GM21723 (cell line): ENCODE data around the gene ACP5.
"Not testable (repeated sequence)": the region's sequence is repeated elsewhere in the genome, so short reads cannot be mapped to it uniquely, and the experiment has no call there.

Experiments used
- ATAC-seq: cut with Tn5 transposase; IDR thresholded peaks from one replicate; pipeline ENCODE4 v1.9.1; 2021; ENCODE audit warnings: mild to moderate bottlenecking, moderate library complexity; ENCODE audit not compliant: unreplicated experiment

ACP5 gene

DNA sequence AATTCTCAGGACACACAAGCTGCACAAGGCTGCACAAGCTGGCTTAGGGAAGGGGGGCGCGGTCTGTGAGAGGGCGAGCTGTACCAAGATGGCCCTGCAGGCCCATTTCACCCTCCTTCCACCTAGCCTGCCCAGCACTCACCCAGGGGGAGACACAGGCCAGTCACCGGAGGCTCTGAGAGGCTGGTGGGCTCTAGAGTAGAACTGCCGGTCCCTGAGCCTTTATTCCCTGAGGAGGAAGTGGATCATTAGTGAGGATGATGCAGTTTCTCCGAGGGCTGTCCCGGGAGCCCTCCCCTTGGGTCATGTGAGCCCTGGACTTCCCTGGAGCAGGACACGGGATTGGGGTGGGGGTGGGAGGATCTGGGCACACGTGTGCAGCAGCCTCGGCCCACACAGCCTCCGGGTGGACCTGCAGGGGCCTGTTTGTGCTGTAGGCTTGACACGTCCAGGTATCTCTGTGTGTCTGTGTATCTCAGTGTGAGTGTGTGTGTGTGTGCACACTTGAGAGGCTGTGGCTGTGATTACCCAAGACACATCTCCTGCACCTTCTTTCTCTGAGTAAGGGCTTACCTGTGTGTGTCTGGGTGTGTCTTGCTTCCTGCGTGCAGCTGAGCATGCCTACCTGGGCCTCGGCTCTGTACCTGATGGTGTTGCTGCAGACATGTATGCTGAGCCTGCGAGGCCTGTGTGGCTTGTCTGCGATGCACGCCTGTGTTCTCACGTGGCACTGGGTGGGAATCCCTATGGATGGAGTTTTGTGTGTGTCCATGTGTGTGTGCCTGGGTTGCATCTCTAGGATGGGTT is at the start of gene ACP5:
Gene ACP5 (minus strand): TSS at position 195 of the 807 bp plus-strand sequence. CDS start 328 bp downstream, outside the sequence.
- no peak for ATAC-seq

DNA sequence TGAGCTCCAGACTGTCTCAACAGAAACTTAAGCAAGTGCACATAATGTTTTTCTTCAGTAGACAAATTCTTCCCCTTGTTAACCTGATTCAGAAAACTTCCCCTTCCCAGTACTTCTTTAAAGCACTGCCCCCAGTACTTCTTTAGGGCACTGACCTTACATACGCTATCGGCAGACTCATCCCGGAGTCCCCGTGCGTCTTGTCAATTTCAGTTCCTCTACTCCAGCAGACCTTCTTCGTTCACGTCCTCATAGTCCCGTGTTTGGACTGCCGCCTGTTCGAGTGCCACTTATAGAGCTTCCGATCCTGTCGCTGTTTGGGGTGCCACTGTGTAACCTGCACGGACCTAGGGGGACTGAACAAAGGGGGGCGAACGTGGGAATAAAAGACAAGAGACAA is 48.8 kb upstream of the ACP5 start:
- ATAC-seq = no peak

DNA sequence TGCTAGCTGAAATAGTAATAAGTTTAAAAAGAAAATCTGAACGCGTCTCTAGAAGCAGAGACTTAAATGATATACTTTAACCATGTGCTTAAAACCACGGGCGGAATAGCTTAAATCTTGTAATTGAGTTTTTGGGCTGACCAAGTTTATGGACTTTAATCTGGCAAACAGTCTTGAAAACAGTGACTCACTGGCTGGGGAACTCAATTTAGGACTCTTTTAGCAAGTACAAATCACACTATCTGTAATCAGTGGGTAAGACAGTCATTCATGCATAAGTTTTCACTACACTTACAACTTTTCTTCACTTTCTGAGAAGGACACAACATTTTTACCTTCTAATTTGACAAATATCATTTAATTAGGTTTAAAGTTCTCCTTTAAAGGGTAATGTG is 46.6 kb upstream of the ACP5 start:
- no peak for ATAC-seq

DNA sequence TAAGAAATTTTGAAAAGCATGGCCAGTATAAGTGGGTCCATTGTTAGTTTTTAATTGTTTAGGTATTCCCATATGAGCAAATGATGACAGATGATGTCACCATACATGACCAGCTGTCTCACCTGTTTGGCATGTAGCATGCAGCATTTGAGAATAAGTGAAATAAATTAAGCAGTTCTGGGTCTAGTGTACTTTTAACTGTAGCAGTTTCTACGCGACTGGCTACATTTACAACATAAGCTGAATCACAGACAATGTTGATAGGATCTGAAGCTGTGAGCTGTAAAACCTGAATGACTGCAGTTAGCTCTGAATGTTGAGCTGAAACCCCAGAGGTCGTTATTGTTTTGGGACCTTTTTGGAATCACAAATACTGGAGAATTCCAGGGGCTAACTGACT is 45.0 kb upstream of the ACP5 start:
- not testable (repeated sequence) for ATAC-seq

DNA sequence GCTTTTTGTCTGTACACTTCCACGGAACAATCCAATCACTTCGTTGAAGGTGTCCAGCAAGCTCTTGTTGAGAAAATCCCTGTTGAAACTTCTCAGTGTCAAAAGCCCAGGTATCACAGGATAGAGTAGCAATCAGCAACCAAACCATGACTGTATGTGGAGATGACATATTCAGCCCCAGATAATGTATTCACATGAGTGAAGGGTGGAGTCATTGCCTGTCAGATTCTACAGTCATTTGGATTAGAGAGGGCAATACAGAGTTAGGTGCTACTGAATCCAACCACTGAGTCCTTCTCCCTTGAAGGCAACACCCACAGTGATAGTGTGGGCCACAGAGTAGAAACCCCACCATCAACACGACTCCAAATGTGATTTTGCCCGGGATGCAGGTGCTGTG is 43.1 kb upstream of the ACP5 start:
- no peak for ATAC-seq

DNA sequence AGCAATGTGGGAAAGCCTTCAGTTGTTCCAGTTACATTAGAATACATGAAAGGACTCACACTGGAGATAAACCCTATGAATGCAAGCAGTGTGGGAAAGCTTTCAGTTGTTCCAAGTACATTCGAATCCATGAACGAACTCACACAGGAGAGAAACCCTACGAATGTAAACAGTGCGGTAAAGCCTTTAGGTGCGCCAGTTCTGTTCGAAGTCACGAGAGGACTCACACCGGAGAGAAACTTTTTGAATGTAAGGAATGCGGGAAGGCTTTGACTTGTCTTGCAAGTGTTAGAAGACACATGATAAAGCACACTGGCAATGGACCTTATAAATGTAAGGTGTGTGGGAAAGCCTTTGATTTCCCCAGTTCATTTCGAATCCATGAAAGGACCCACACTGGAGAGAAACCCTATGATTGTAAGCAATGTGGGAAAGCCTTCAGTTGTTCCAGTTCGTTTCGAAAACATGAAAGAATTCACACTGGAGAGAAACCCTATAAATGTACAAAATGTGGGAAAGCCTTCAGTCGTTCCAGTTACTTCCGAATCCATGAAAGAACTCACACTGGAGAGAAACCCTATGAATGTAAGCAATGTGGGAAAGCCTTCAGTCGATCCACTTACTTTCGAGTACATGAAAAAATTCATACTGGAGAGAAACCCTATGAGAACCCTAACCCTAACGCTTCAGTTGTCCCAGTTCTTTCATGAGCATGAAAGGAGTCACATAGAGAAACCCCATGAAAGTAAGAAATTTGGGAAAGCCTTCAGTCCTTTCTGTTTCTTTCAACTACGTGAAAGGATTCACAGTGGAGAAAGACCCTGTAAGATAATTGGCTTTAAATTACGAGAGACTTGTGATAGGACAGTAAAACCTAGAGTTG is 40.0 kb upstream of the ACP5 start:
- ATAC-seq = no peak

DNA sequence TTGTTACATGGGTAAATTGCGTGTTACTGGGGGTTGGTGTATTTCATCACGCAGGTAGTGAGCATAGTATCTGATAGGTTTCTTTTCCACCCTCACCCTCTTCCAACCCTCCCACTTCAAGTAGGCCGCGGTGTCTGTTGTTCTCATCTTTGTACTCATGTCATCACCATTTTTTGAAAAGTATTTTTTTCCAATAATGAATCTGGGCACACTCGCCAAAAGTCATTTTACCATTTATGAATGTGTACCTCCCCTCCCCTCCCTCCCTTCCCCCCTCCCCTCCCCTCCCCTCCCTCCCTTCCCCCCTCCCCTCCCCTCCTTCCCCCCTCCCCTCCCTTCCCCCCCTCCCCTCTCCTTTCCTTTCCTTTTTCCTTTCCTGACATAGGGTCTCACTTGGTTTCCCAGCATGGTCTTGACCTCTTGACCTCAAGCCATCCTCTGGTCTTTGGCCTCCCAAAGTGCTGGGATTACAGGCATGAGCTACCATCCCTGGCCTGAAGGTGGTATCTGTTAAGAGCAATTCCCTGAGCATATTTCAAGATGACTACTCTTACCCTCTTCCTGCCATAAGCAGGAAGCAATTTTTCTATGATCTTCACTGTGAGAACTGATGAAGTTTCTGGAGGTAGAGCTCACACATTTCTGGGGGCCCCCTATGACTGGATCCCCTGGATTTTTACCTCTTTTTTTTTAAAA is 35.5 kb upstream of the ACP5 start:
- no peak for ATAC-seq

DNA sequence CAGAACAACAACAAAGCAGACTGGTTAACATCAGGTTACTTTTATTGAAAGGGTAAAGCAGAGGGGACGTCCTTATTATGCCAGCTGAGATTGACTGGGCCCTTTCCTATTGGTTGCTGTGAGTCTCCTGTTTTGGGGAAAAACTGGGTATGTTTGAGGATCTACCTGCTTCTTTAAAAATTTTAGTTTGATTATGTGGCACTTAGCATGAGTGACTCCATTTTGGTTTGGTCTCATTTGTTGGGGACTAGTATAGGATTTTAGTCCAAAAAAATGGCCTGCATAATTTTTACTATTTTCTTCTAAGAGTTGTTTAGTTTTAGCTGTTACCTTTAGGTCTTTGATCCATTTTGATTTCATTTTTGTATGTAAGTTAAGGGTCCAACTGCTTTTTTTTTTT is 34.3 kb upstream of the ACP5 start:
- no peak for ATAC-seq

DNA sequence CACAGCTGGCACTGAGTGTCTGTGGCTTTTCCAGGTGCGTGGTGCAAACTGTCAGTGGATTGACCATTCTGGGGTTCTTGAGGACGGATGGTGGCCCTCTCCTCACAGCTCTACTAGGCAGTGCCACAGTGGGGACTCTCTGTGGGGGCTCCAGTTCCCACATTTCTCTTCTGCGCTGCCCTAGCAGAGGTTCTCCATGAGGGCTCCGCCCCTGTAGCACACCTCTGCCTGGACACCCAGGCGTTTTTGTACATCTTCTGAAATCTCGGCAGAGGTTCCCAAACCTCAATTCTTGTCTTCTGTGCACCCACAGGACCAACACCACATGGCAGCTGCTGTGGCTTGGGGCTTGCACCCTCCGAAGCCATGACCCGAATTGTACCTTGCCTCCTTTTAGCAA is 29.0 kb upstream of the ACP5 start:
- no peak for ATAC-seq

DNA sequence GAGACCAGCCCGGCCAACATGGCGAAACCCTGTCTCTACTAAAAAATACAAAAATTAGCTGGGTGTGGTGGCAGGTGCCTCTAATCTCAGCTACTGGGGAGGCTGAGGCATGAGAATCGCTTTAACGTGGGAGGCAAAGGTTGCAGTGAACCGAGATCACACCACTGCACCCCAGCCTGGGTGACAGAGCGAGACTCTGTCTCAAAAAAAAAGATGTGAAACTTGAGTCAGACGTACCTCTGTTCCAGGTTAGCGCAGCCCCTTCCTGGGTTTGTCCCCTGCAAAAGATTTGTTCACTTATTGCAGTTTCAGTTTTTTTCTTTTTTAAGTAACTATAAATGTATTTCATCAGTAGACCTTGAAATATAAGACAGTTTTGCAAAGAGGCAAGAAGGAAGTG is 22.3 kb upstream of the ACP5 start:
- ATAC-seq = not testable (repeated sequence)

DNA sequence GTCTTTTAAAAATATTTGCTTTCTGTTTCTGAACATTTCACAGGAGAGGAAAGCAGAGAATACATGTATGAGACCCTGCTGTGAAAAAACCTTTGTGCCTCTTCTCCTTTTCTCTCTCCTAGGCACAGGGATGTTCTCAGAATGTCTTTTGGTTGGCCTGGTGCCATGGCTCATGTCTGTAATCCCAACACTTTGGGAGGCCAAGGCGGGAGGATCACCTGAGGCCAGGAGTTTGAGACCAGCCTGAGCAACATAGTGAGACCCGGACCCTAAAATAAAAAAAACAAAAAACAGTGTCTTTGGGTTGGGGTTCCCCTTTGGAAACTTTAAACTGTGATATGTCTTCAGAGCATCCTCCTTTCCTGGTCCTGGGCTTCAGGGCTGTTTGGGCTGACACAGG is 21.3 kb upstream of the ACP5 start:
- ATAC-seq = no peak

DNA sequence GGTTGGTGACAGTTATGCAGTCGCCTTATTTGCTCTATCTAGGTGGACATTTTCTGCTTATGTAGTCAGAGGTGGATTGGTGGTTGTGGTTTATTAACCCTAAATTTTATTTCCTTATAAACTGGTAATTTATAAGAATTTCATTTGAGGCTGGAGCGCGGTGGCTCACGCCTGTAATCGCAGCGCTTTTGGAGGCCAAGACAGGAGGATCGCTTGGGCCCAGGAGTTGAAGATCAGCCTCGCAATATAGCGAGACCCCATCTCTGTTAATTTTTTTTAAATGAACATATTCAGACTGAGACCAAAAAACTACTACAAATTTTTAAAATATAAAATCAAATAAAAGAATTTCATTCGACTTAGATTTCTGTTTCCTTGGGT is 20.6 kb upstream of the ACP5 start:
- ATAC-seq = no peak

DNA sequence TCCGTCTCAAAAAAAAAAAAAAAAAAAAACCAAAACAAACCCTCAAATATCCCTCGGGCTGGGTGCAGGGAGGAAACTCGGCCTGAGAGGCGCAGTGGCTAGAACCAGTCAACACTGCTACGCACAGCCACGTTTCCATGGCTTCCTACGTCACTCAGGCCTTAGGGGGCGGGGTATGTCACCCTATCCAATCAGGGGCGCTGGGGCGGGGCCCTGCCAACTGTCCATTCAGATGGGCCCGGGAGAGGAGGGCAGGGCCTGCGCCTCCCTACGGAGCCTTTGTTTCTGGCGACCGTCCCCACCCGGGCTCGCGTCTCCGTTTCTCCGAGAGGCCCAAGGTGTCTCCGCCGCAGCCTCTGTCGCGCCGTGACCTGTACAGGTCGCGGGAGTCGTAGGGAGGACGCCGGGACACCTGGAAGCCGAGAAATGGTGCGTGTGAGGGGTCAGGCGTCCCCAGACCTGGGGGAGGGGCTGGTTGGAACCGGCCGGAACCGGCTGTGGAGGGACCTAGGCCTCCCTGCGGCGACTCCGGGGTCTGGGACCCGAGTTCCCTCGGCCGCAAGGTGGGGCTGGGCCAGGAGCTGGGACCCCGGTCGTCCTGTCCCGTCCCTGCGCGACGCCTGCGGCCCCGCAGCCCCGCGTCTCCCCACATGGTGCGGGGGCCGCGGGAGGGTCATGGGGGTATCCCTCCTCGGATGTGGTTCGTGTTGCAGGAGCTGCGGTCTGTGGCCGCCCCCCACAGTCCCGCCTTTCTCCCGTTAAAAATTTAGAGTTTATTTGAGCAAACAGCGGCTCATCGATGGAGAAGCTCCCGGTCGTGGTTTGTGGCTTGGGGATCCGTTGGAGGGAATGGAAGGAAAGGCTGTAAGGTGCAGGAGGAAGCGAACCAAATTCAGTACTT is 20.0 kb upstream of the ACP5 start, which contains the start of gene ZNF627:
Gene ZNF627 (plus strand): TSS at position 282 of the 901 bp plus-strand sequence. CDS start 145 bp downstream, at position 427.
- peak; percentile 96 for ATAC-seq

DNA sequence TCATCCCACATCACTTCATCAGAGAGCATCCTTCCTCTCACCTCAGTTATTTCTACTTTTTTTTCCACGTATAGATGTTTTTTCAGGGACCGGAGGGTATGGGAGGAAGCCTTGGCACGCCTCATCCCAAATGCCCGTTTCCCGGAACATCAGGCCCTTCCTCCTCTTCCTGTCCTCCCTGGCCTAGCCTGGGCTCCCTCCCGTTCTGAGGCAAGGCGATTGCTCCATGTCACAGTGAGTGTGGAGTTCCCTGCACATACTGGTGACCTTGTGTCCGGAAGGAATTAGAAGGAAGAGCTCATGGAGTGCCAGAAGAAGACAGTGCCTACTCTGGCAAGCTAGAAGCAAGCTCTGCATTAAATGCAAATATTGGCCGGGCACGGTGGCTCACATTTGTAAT is 18.7 kb upstream of the ACP5 start:
- ATAC-seq = no peak

DNA sequence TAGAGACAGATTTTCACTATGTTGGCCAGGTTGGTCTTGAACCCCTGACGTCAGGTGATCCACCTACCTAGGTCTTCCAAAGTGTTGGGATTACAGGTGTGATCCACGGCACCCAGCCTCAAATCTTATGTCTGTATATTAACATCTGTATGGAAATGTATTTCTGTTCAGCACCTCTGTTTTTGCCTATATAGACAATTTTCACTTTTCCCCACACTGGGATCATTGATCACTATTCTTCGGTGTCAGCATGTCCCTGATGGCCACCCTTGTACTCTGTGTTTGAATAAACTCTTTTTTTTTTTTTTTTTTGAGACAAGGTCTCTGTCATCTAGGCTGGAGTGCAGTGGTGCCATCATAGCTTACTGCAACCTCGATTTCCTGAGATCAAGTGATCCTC is 16.6 kb upstream of the ACP5 start:
- no peak for ATAC-seq

DNA sequence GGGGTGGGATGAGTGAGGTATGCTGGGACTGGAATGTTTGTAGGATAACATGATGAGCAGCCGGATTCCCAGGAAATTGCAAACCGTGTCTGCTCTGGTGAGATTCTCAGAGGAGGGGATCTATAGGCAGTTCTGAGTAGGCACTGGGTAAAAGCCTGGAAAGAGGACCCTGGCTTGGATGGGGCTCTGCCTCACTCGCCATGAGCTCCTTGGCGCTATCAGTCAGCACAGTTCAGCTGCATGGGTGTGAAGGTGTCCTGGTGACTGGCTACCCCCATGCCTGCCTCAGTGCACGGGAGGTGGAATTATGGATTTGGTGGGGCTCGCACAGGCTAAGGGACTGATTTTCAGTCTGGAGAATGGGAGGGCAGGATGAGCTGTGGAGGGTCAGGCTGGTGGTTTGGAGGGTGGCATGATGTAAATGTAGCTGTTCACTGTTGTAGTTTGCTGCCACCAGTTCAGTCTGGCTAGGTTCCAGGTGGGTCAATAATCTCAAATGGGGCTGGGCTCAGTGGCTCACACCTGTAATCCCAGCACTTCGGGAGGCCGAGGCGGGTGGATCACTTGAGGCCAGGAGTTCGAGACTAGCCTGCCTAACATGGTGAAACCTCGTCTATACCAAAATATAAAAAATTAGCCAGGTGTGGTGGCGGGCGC is 10.7 kb upstream of the ACP5 start:
- ATAC-seq = no peak

DNA sequence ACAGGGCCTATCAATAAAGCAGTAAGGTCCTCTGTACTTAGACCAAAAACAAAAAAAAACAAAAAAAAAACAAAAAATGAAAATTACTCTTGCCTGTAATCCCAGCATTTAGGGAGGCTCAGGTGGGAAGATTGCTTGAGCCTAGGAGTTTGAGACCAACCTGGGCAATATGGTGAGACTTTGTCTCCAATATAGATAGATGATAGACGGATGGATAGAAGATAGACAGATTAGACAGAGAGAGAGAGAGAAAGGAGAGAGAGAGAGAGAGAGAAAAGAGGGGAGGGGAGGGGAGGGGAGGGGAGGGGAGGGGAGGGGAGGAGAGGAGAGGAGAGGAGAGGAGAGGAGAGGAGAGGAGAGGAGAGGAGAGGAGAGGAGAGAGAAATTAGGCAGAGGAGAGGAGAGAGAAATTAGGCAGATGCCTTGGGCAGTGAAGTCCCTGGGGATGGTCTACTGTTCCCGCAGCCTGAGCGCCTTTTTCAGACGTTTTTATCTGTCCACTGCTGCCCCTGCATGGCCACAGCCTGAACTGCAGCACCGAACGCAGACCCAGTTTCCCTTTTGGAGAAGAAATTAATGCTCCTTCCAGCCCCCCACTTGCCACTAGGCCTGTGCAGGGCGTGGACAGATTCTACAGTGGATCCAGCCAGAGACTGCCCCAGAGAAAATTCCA is 10.0 kb upstream of the ACP5 start:
- ATAC-seq = no peak

DNA sequence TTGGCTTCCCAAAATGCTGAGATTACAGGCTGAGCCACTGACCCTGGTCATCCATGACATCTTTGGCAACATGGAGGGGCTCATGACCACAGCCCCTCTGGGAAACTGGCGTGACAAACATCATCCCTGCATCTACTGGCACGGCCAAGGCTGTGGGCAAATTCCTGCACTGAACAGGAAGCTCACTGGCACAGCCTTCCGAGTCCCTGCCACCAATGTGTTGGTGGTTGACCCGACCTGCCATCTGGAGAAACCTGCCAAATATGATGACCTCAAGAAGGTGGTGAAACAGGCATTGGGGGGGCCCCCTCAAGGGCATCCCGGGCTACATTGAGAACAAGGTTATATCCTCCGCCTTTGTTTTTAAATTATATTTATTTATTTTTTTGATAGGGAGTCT is 8.9 kb upstream of the ACP5 start:
- no peak for ATAC-seq

DNA sequence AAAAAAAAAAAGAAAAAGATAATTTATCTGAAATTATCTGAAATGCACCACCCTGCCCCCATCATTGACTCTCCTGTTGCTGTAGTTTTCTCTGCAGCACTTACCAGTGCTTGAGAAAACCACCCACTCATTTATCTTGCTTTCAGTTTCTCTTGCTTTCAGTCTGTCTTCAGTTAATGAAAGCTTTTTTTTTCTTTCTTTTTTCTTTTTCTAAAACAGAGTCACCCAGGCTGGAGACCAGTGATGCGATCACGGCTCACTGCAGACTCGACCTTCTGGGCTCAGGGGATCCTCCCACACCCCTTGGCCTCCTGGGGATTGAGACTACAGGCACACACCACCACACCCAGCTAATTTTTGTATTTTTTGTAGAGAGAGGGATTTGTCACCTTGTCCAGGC is 4.3 kb upstream of the ACP5 start:
- ATAC-seq = peak; percentile 69
